LoVo (cell line): ENCODE results near the gene ITGB7.

Experiments
- DNase-seq: peaks from one replicate; pipeline ENCODE4 v3.0.0-alpha.2; 2016; ENCODE audit warnings: low spot score

ITGB7 gene

GRCh38 chr12:53196486-53196885 lies 10.6 kb downstream of the ITGB7 start:
- no peak for DNase-seq

GRCh38 chr12:53195516-53196420 lies 11.3 kb downstream of the ITGB7 start:
- no peak for DNase-seq

GRCh38 chr12:53194973-53195372 lies 12.1 kb downstream of the ITGB7 start:
- no peak for DNase-seq

GRCh38 chr12:53193985-53194716 lies 12.9 kb downstream of the ITGB7 start:
- DNase-seq, result no peak

GRCh38 chr12:53193040-53193439 lies 14.0 kb downstream of the ITGB7 start:
- no peak for DNase-seq

- DNase-seq, result no peak
Measured at GRCh38 chr12:53192531-53193021, 14.5 kb downstream of the ITGB7 start.

GRCh38 chr12:53191885-53192530 lies 15.0 kb downstream of the ITGB7 start:
- no peak for DNase-seq

GRCh38 chr12:53191096-53191884 lies 15.8 kb downstream of the ITGB7 start:
- DNase-seq, result no peak

- DNase-seq, result peak; percentile 21
Measured at GRCh38 chr12:53190108-53190729, 16.8 kb downstream of the ITGB7 start.

- no peak for DNase-seq
Measured at GRCh38 chr12:53187145-53187899, 19.7 kb downstream of the ITGB7 start.

- DNase-seq, result no peak
Measured at GRCh38 chr12:53186745-53187144, 20.3 kb downstream of the ITGB7 start.

GRCh38 chr12:53185582-53186153 lies 21.4 kb downstream of the ITGB7 start:
- no peak for DNase-seq

GRCh38 chr12:53184828-53185227 lies 22.2 kb downstream of the ITGB7 start:
- no peak for DNase-seq

- DNase-seq, result no peak
Measured at GRCh38 chr12:53182903-53183302, 24.1 kb downstream of the ITGB7 start.

- no peak for DNase-seq
Measured at GRCh38 chr12:53181935-53182334, 25.1 kb downstream of the ITGB7 start.

- DNase-seq, result peak; percentile 78
Measured at GRCh38 chr12:53180931-53181645, 26.0 kb downstream of the ITGB7 start.

GRCh38 chr12:53180220-53180930 lies 26.7 kb downstream of the ITGB7 start, which contains the start of the genes CSAD and ZNF740:
TSS of gene CSAD (minus strand) at chr12:53180925. CDS start at chr12:53173470, 7,455 bp downstream.
TSS of gene ZNF740 (plus strand) at chr12:53180722. CDS start at chr12:53181984, 1,262 bp downstream.
- DNase-seq, result peak; percentile 100

GRCh38 chr12:53179687-53180219 lies 27.3 kb downstream of the ITGB7 start:
- DNase-seq, result no peak
